Endothelial cell of umbilical vein (primary cell): Measurements from ENCODE around the gene P2RY11. TPM values are rescaled to one million over a fixed set of nuclear protein-coding genes. Genes with fewer than 3 reads are reported as not detected.

Experiments used
- BruUV-seq: library from RNA; stranded (reverse); fragments of 400-500 nt; replicated peaks from 2 replicates; lab custom pipeline; 2021; lab: Mats Ljungman, UMichigan
- CTCF ChIA-PET: fragments of 300-600, 350-600 bp; sonication (Branson Sonifier 250); formaldehyde crosslinking; loops from one replicate; lab custom pipeline; 2021; ENCODE audit warnings: antibody characterized with exemption, inconsistent platforms; lab: Charles Lee
- POLR2A ChIA-PET: fragments of 300-600, 350-600 bp; sonication (Branson Sonifier 250); formaldehyde crosslinking; loops from one replicate; lab custom pipeline; 2021; ENCODE audit warnings: antibody characterized with exemption, inconsistent platforms; lab: Charles Lee
- DNase-seq: peaks from one replicate; pipeline ENCODE4 v3.0.0-alpha.2; 2011; ENCODE audit warnings: low read depth, low spot score
- FAIRE-seq: peaks from 2 replicates; lab custom pipeline; 2011; peaks lifted over from hg19 to GRCh38; lab: Jason Lieb, UNC
- H2AFZ ChIP-seq: 2 replicates; pipeline ENCODE4 v1.6.0; 2012; ENCODE audit warnings: low read depth, low read length, control low read depth, inconsistent platforms
- H3K27ac ChIP-seq: 2 replicates; pipeline ENCODE4 v1.5.1; 2011; ENCODE audit warnings: low read depth, mild to moderate bottlenecking, control low read depth, low read length, moderate library complexity; ENCODE audit not compliant: insufficient read depth
- H3K27me3 ChIP-seq, 2 experiments: 2 replicates each; pipeline versions ENCODE4 v1.6.0 to v1.6.1; 2011; ENCODE audit warnings: low read length in 2 of 2, mixed read lengths in 1 of 2; ENCODE audit not compliant: control insufficient read depth in 2 of 2, insufficient read depth in 2 of 2
- H3K36me3 ChIP-seq, 2 experiments: 2 replicates in 1 of 2; 3 replicates in 1 of 2; pipeline ENCODE4 v1.5.1; 2011; ENCODE audit warnings: low read length in 2 of 2, mild to moderate bottlenecking in 1 of 2, moderate library complexity in 1 of 2; ENCODE audit not compliant: control insufficient read depth in 2 of 2, insufficient read depth in 2 of 2; ENCODE audit errors: extremely low read depth in 1 of 2
- H3K4me1 ChIP-seq: 3 replicates; pipeline ENCODE4 v1.5.1; 2011; ENCODE audit warnings: mild to moderate bottlenecking, low read length; ENCODE audit not compliant: control insufficient read depth, insufficient read depth; ENCODE audit errors: extremely low read depth
- H3K4me2 ChIP-seq: 2 replicates; pipeline ENCODE4 v1.6.1; 2011; ENCODE audit warnings: low read length, control low read depth, mixed read lengths; ENCODE audit not compliant: insufficient read depth
- H3K4me3 ChIP-seq, 3 experiments: fragments of 200-600 bp in 1 of 3; sonication (generic), shearing (Covaris generic) in 1 of 3; replicated peaks in 1 of 3; 2 replicates each; pipeline ENCODE4 v1.5.1; 2011 to 2016; ENCODE audit warnings: control low read depth in 3 of 3, low read length in 3 of 3, mild to moderate bottlenecking in 2 of 3, inconsistent platforms in 1 of 3, low read depth in 1 of 3, moderate library complexity in 1 of 3; ENCODE audit not compliant: insufficient read depth in 1 of 3
- H3K79me2 ChIP-seq: 2 replicates; pipeline ENCODE4 v1.6.0; 2012; ENCODE audit warnings: low read length, inconsistent platforms; ENCODE audit not compliant: control insufficient read depth, insufficient read depth
- H3K9ac ChIP-seq: replicated peaks from 2 replicates; pipeline ENCODE3; 2011; ENCODE audit warnings: low read length, control low read depth; ENCODE audit not compliant: insufficient read depth; ENCODE audit errors: extremely low read depth
- H3K9me1 ChIP-seq: replicated peaks from 3 replicates; pipeline ENCODE4 v1.6.0; 2011; ENCODE audit warnings: mild to moderate bottlenecking, low read length; ENCODE audit not compliant: control insufficient read depth, insufficient read depth; ENCODE audit errors: extremely low read depth
- H3K9me3 ChIP-seq: replicated peaks from 2 replicates; pipeline ENCODE4 v1.5.1; 2012; ENCODE audit warnings: low read length, inconsistent platforms; ENCODE audit not compliant: control insufficient read depth, insufficient read depth
- H4K20me1 ChIP-seq: replicated peaks from 2 replicates; pipeline ENCODE3; 2011; ENCODE audit warnings: mild to moderate bottlenecking, low read length; ENCODE audit not compliant: control insufficient read depth, insufficient read depth; ENCODE audit errors: extremely low read depth
- CTCF ChIP-seq, 2 donors: IDR thresholded peaks; 1 replicate in 1 of 2; 2 replicates in 1 of 2; pipeline ENCODE4 v1.5.1; 2011; ENCODE audit warnings: low read length in 2 of 2, mild to moderate bottlenecking in 2 of 2, moderate library complexity in 2 of 2, control low read depth in 1 of 2, inconsistent platforms in 1 of 2, low read depth in 1 of 2; ENCODE audit not compliant: insufficient read depth in 1 of 2; ENCODE audit errors: extremely low read depth in 1 of 2
- EZH2 ChIP-seq: IDR thresholded peaks from 2 replicates; pipeline ENCODE4 v1.6.1; 2012; ENCODE audit warnings: borderline replicate concordance, low read depth, mild to moderate bottlenecking, moderate library complexity, low read length, inconsistent platforms; ENCODE audit not compliant: severe bottlenecking
- FOS ChIP-seq: IDR thresholded peaks from 2 replicates; pipeline ENCODE4 v1.6.1; 2011; ENCODE audit warnings: mild to moderate bottlenecking, low read length, moderate library complexity, borderline replicate concordance; ENCODE audit not compliant: insufficient read depth
- GATA2 ChIP-seq: IDR thresholded peaks from 2 replicates; pipeline ENCODE4 v1.7.0; 2011; ENCODE audit warnings: low read depth, mild to moderate bottlenecking, moderate library complexity, mixed read lengths, low read length; ENCODE audit not compliant: insufficient read length, insufficient read depth
- JUN ChIP-seq: IDR thresholded peaks from 2 replicates; pipeline ENCODE4 v1.6.1; 2011; ENCODE audit warnings: borderline replicate concordance, low read depth; ENCODE audit not compliant: insufficient read length, insufficient read depth
- MAX ChIP-seq: IDR thresholded peaks from 2 replicates; pipeline ENCODE4 v1.6.1; 2011; ENCODE audit not compliant: insufficient read depth, insufficient read length
- MYC ChIP-seq: IDR thresholded peaks from one replicate; pipeline ENCODE4 v1.6.1; 2011; ENCODE audit warnings: mild to moderate bottlenecking, low read depth, low read length
- POLR2A ChIP-seq: IDR thresholded peaks from 2 replicates; pipeline ENCODE4 v1.6.1; 2012; ENCODE audit warnings: low read depth, mild to moderate bottlenecking, control low read depth, low read length
- POLR2AphosphoS5 ChIP-seq: IDR thresholded peaks from 2 replicates; pipeline ENCODE4 v1.6.1; 2012; ENCODE audit warnings: low read depth, mild to moderate bottlenecking, control low read depth, low read length, moderate library complexity; ENCODE audit not compliant: insufficient read depth
- dilution Hi-C: fragments of 300-500 bp; cut with MboI; formaldehyde crosslinking; loops from one replicate; pipeline ENCODE4 v1.15.0; 2019; ENCODE audit warnings: low sequenced_read_pairs; ENCODE audit not compliant: extremely low pct_ligation_motif_present
- intact Hi-C: fragments of 100-400 bp; cut with micrococcal nuclease; formaldehyde crosslinking; loops from one replicate; pipeline ENCODE4 v1.10.0; 2022
- polyA plus RNA-seq, 4 experiments: library from polyadenylated mRNA; depleted of rRNA in 3 of 4; stranded (reverse) in 3 of 4; unstranded in 1 of 4; fragments of >200 nt; gene quantifications; 2 replicates each; pipeline versions ENCODE4 v1.2.1 to v1.2.3, GENCODE V29; 2011 to 2012; ENCODE audit warnings: missing spikeins in 1 of 4
- total RNA-seq: library from RNA; stranded (reverse); gene quantifications from 2 replicates; pipeline ENCODE4 v1.2.3, GENCODE V29; 2021

The P2RY11 gene
- total and polyA plus RNA-seq, 2 donors (not counting 3 experiments of a cell fraction or from before 2014, with no cell fraction given), result 3.6 to 14.6 TPM

GRCh38 chr19:10070730-10071446 lies 40.6 kb upstream of the P2RY11 start:
- POLR2A ChIA-PET, result no interaction called here
- dilution Hi-C loops, result no loop called here
- intact Hi-C loops, result no loop called here

More at GRCh38 chr19:10070730-10071446, 40.6 kb upstream of the P2RY11 start:
- no peaks in the 10 kb centered on the region for H3K27me3 ChIP-seq
- no peak overlapping the region for H2AFZ ChIP-seq
- BruUV-seq, result no TSS peak
- TF ChIP-seq GATA2 (no peak), FOS (no peak), CTCF (IDR thresholded peaks at IDR 0.05; ENCODE audit: extremely low read depth in 1 of 2, insufficient read depth in 1 of 2, low read depth in 1 of 2, low read length in 2 of 2) (no peak), POLR2A (no peak), MAX (no peak), JUN (no peak), EZH2 (no peak), POLR2AphosphoS5 (no peak), MYC (no peak)
- H3K9me1 ChIP-seq, result no peaks in the 10 kb centered on the region
- H3K4me1 ChIP-seq, result no peaks in the 10 kb centered on the region
- CTCF ChIA-PET, result no interaction called here
- no peaks in the 10 kb centered on the region for H3K9me3 ChIP-seq
- H3K79me2 ChIP-seq, result no peaks in the 10 kb centered on the region
- H3K9ac ChIP-seq, result no peak overlapping the region
- no peaks in the 10 kb centered on the region for H4K20me1 ChIP-seq
- FAIRE-seq, result no peak
- H3K27ac ChIP-seq, result no peak overlapping the region
- H3K4me3 ChIP-seq, result no peak overlapping the region
- no peak for DNase-seq
- H3K36me3 ChIP-seq, result no peaks in the 10 kb centered on the region
- no peak overlapping the region for H3K4me2 ChIP-seq
